K562 (cell line): ENCODE results near the gene LIAS. TPM values are rescaled to one million over a fixed set of nuclear protein-coding genes. Genes with fewer than 3 reads are reported as not detected.

Experiments used
- ARID4B ChIP-seq: sonication (generic); formaldehyde crosslinking; IDR thresholded peaks from 2 replicates; pipeline ENCODE4 v1.8.0; 2022; ENCODE audit warnings: mild to moderate bottlenecking, missing genetic modification reagents
- CBX3 ChIP-seq, 2 experiments: IDR thresholded peaks; 1 replicate in 1 of 2; 2 replicates in 1 of 2; pipeline ENCODE4 v1.6.1; 2012; ENCODE audit warnings: inconsistent platforms in 2 of 2, low read length in 2 of 2, borderline replicate concordance in 1 of 2, control low read depth in 1 of 2
- ELK3 ChIP-seq: fragments of 450-650 bp; formaldehyde crosslinking; IDR thresholded peaks from 2 replicates; pipeline ENCODE4 v1.4.0; 2020; ENCODE audit warnings: mild to moderate bottlenecking
- GABPB1 ChIP-seq: sonication (generic); formaldehyde crosslinking; IDR thresholded peaks from 2 replicates; pipeline ENCODE4 v1.8.0; 2022; ENCODE audit warnings: mild to moderate bottlenecking, missing genetic modification reagents
- HNRNPL ChIP-seq: fragments of 200-400 bp; formaldehyde crosslinking; IDR thresholded peaks from 2 replicates; pipeline ENCODE4 v1.6.1; 2017; ENCODE audit warnings: low read depth, mild to moderate bottlenecking, low read length
- JUN ChIP-seq, 2 experiments: sonication (generic) in 1 of 2; formaldehyde crosslinking in 1 of 2; IDR thresholded peaks; 2 replicates each; pipeline versions ENCODE4 v1.6.1 to v1.8.0; 2012 to 2022; ENCODE audit warnings: borderline replicate concordance in 2 of 2, mild to moderate bottlenecking in 2 of 2, improper control_type of control experiment in 1 of 2, low read depth in 1 of 2, low read length in 1 of 2, missing genetic modification reagents in 1 of 2
- KHSRP ChIP-seq: fragments of 450-650 bp; IDR thresholded peaks from 2 replicates; pipeline ENCODE4 v1.6.1; 2017
- MCM2 ChIP-seq: fragments of 450-650 bp; IDR thresholded peaks from 2 replicates; pipeline ENCODE4 v1.6.1; 2017; ENCODE audit warnings: low read depth, mild to moderate bottlenecking
- NCOR1 ChIP-seq: fragments of 450-650 bp; IDR thresholded peaks from 2 replicates; pipeline ENCODE4 v1.6.1; 2016; ENCODE audit warnings: mild to moderate bottlenecking, moderate library complexity
- NELFE ChIP-seq: IDR thresholded peaks from 2 replicates; pipeline ENCODE4 v1.6.1; 2011; ENCODE audit warnings: mild to moderate bottlenecking; ENCODE audit not compliant: insufficient read depth, insufficient read length
- OTX1 ChIP-seq: fragments of 450-650 bp; formaldehyde crosslinking; IDR thresholded peaks from 2 replicates; pipeline ENCODE4 v1.4.0; 2022; ENCODE audit warnings: mild to moderate bottlenecking
- POLR2B ChIP-seq: fragments of 450-650 bp; IDR thresholded peaks from 2 replicates; pipeline ENCODE4 v1.6.1; 2018; ENCODE audit warnings: low read depth; ENCODE audit not compliant: partially characterized antibody
- RFX7 ChIP-seq: fragments of 250-450 bp; sonication (Bioruptor Pico); IDR thresholded peaks from 2 replicates; pipeline ENCODE4 v1.5.1; 2021; ENCODE audit warnings: mild to moderate bottlenecking
- SMARCB1 ChIP-seq: IDR thresholded peaks from 2 replicates; pipeline ENCODE4 v1.6.1; 2011; ENCODE audit warnings: improper control_type of control experiment, low read depth; ENCODE audit not compliant: insufficient read length
- SREBF2 ChIP-seq: sonication (generic); formaldehyde crosslinking; IDR thresholded peaks from 2 replicates; pipeline ENCODE4 v1.4.0; 2020; ENCODE audit warnings: mild to moderate bottlenecking, missing genetic modification reagents
- U2AF1 ChIP-seq: fragments of 200-400 bp; formaldehyde crosslinking; optimal IDR thresholded peaks from 2 replicates; pipeline ENCODE3; 2017; ENCODE audit warnings: mild to moderate bottlenecking, low read depth, low read length, moderate library complexity
- ZNF324 ChIP-seq: fragments of 250-450 bp; sonication (Bioruptor Pico); IDR thresholded peaks from 2 replicates; pipeline ENCODE4 v1.4.0; 2020; ENCODE audit warnings: mild to moderate bottlenecking
- ZNF384 ChIP-seq: IDR thresholded peaks from 2 replicates; pipeline ENCODE4 v1.6.1; 2012; ENCODE audit warnings: low read depth, low read length, improper control_type of control experiment
- ZSCAN29 ChIP-seq: fragments of 450-650 bp; IDR thresholded peaks from 2 replicates; pipeline ENCODE4 v1.6.1; 2017
- polyA plus RNA-seq, 8 experiments: library from polyadenylated mRNA; depleted of rRNA in 4 of 8; stranded (reverse) in 5 of 8; unstranded in 3 of 8; fragments of >200 nt; fragmentation: Nextera tagmentation in 2 of 8; fragmentation: Illumina TruSeq in 1 of 8; extraction: Ambion mirVana in 2 of 8; extraction: Trizol in 1 of 8; gene quantifications; 2 replicates each; pipeline versions ENCODE4 v1.2.1 to v1.2.3, GENCODE V29; 2011 to 2014; ENCODE audit warnings: inconsistent platforms in 1 of 8, missing spikeins in 1 of 8
- total RNA-seq, 7 experiments: library from RNA; depleted of rRNA in 6 of 7; stranded (reverse); fragments of >200 nt in 6 of 7; fragmentation: Illumina TruSeq in 2 of 7; extraction: Trizol in 2 of 7; gene quantifications; 2 replicates each; pipeline versions ENCODE4 v1.2.1 to v1.2.3, GENCODE V29; 2011 to 2021; ENCODE audit warnings: low replicate concordance in 1 of 7
- TF ChIP-seq, protein P1 (sequence below): sonication (generic); formaldehyde crosslinking; IDR thresholded peaks from 2 replicates; pipeline ENCODE4 v1.8.1; 2022; ENCODE audit warnings: missing genetic modification reagents
- TF ChIP-seq, protein P2 (sequence below): fragments of 450-650 bp; conservative IDR thresholded peaks from 2 replicates; pipeline ENCODE4 v1.6.1; 2016; ENCODE audit warnings: missing genetic modification characterization, low read depth, mild to moderate bottlenecking, missing compliant biosample characterization, moderate library complexity

Gene LIAS
- total and polyA plus RNA-seq, 9 of the 15 experiments (the other 6 are each of a cell fraction or from before 2014, with no cell fraction given) = 21.9 to 57.1 (median 42.1) TPM

DNA sequence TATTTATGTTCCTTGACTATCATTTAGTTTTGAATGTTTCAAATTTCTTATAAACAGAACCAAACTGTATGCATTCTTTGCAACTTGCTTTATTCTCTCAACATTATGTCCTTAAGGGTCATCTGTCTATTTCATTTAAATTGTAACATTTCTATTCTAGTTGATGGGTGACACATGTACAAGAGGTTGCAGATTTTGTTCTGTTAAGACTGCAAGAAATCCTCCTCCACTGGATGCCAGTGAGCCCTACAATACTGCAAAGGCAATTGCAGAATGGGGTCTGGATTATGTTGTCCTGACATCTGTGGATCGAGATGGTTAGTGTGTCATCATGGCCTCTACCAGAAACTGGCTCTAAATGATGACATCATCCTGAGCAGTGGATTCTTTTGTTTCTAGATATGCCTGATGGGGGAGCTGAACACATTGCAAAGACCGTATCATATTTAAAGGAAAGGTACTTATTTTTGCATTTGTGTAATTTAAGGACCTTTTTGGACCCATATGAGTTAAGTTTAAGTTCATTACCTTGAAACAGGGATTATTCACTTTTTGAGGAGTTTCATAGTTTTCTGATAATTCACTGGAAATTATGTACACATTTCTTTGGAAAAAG lies 6.1 kb downstream of the LIAS start (continued):
- TF ChIP-seq, protein P1, sequence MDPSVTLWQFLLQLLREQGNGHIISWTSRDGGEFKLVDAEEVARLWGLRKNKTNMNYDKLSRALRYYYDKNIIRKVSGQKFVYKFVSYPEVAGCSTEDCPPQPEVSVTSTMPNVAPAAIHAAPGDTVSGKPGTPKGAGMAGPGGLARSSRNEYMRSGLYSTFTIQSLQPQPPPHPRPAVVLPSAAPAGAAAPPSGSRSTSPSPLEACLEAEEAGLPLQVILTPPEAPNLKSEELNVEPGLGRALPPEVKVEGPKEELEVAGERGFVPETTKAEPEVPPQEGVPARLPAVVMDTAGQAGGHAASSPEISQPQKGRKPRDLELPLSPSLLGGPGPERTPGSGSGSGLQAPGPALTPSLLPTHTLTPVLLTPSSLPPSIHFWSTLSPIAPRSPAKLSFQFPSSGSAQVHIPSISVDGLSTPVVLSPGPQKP (CRISPR knock-in tag) = no peak
- TF ChIP-seq KHSRP (no peak), JUN (IDR thresholded peaks at IDR 0.05; ENCODE audit: borderline replicate concordance, low read depth, low read length) (peak; percentile 93), JUN (CRISPR knock-in tag; IDR thresholded peaks at IDR 0.05; ENCODE audit: borderline replicate concordance) (no peak), MCM2 (no peak), U2AF1 (no peak), ZSCAN29 (no peak), NCOR1 (no peak), ZNF384 (no peak), OTX1 (no peak), SMARCB1 (no peak), ARID4B (CRISPR knock-in tag) (no peak), POLR2B (no peak), ELK3 (CRISPR knock-in tag) (no peak), ZNF324 (CRISPR knock-in tag) (no peak), RFX7 (CRISPR knock-in tag) (no peak), NELFE (no peak), SREBF2 (no peak), GABPB1 (CRISPR knock-in tag) (no peak), HNRNPL (no peak), CBX3 (IDR thresholded peaks at IDR 0.05; ENCODE audit: borderline replicate concordance in 1 of 2, low read length in 2 of 2) (0 out of 3 replicates have a peak, but pooled peaks of 1 of the 2 experiments have one; percentile 64)
- TF ChIP-seq, protein P2, sequence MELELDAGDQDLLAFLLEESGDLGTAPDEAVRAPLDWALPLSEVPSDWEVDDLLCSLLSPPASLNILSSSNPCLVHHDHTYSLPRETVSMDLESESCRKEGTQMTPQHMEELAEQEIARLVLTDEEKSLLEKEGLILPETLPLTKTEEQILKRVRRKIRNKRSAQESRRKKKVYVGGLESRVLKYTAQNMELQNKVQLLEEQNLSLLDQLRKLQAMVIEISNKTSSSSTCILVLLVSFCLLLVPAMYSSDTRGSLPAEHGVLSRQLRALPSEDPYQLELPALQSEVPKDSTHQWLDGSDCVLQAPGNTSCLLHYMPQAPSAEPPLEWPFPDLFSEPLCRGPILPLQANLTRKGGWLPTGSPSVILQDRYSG (tag) = peak; percentile 38; the same call in 1 of the 2 replicates
